ENCODE results near the gene WFDC1. TPM values are rescaled to one million over a fixed set of nuclear protein-coding genes. Genes with fewer than 3 reads are reported as not detected.

The WFDC1 gene
- total and polyA plus RNA-seq, 4 donors: 1.0 to 5.2 (median 2.9) TPM

- Histone ChIP-seq H3K4me3 (ENCODE audit: low read depth in 1 of 3, low read length in 3 of 3) (no peak overlapping the region), H3K27me3 (ENCODE audit: control insufficient read depth in 4 of 4, insufficient read depth in 4 of 4, low read length in 3 of 4) (no peaks in the 10 kb centered on the region), H3K9ac (ENCODE audit: low read depth in 1 of 2, low read length in 2 of 2) (no peak overlapping the region), H3K9me3 (ENCODE audit: control insufficient read depth in 4 of 4, low read length in 3 of 4) (peaks cover 0 to 7% (median 4%) of the 10 kb centered on the region in 4 donors), H3K27ac (ENCODE audit: low read depth in 1 of 2, low read length in 2 of 2) (no peak overlapping the region), H3K4me1 (ENCODE audit: control insufficient read depth in 4 of 4, insufficient read depth in 4 of 4, low read length in 3 of 4) (no peaks in the 10 kb centered on the region), H3K36me3 (ENCODE audit: control insufficient read depth in 4 of 4, insufficient read depth in 3 of 4, low read depth in 1 of 4, low read length in 3 of 4) (no peaks in the 10 kb centered on the region)
- 57% methylated on average over 5 of the region's 5 CpGs for WGBS
- no peak for DNase-seq (ENCODE audit: low spot score)
- TF ChIP-seq EGR1 (IDR thresholded peaks at IDR 0.05; ENCODE audit: low read depth in 2 of 2): no peak
- TF ChIP-seq YY1 (IDR thresholded peaks at IDR 0.05): no peak
Observed at GRCh38 chr16:84315422-84315821, 20.7 kb downstream of the WFDC1 start.

GRCh38 chr16:84318091-84318975 is 23.7 kb downstream of the WFDC1 start:
- no peak for DNase-seq (ENCODE audit: low spot score)
- Histone ChIP-seq H3K4me3 (ENCODE audit: low read depth in 1 of 3, low read length in 3 of 3) (no peak overlapping the region), H3K9ac (ENCODE audit: low read depth in 1 of 2, low read length in 2 of 2) (no peak overlapping the region), H3K27ac (ENCODE audit: low read depth in 1 of 2, low read length in 2 of 2) (no peak overlapping the region), H3K4me1 (ENCODE audit: control insufficient read depth in 4 of 4, insufficient read depth in 4 of 4, low read length in 3 of 4) (no peaks in the 10 kb centered on the region), H3K36me3 (ENCODE audit: control insufficient read depth in 4 of 4, insufficient read depth in 3 of 4, low read depth in 1 of 4, low read length in 3 of 4) (no peaks in the 10 kb centered on the region), H3K27me3 (ENCODE audit: control insufficient read depth in 4 of 4, insufficient read depth in 4 of 4, low read length in 3 of 4) (no peaks in the 10 kb centered on the region), H3K9me3 (ENCODE audit: control insufficient read depth in 4 of 4, low read length in 3 of 4) (peaks cover 0 to 7% (median 4%) of the 10 kb centered on the region in 4 donors)
- TF ChIP-seq FOXA1 (IDR thresholded peaks at IDR 0.05) (no peak), ATF3 (IDR thresholded peaks at IDR 0.05) (no peak), SP1 (IDR thresholded peaks at IDR 0.05) (no peak), MAX (IDR thresholded peaks at IDR 0.05) (no peak), ZBTB33 (IDR thresholded peaks at IDR 0.05) (no peak), GABPA (IDR thresholded peaks at IDR 0.05 in 1 of 2, conservative IDR thresholded peaks at IDR 0.05 in 1 of 2) (no peak), YY1 (IDR thresholded peaks at IDR 0.05) (no peak), HNF4A (conservative IDR thresholded peaks at IDR 0.05) (no peak), REST (IDR thresholded peaks at IDR 0.05) (no peak), TAF1 (conservative IDR thresholded peaks at IDR 0.05) (no peak)
- 82% methylated on average over 19 of the region's 19 CpGs for WGBS

Measured in liver (tissue), 9 donors.